ENCODE measurements around the gene PI4KA.

The PI4KA gene

GRCh38 chr22:20658433-20659222 lies 200.0 kb downstream of the PI4KA start:
- no peak for DNase-seq

GRCh38 chr22:20657963-20658362 lies 200.6 kb downstream of the PI4KA start:
- no peak for DNase-seq

Data from GDM1 (cell line).